Measurements from ENCODE around the gene EIF3B.

EIF3B gene

DNA sequence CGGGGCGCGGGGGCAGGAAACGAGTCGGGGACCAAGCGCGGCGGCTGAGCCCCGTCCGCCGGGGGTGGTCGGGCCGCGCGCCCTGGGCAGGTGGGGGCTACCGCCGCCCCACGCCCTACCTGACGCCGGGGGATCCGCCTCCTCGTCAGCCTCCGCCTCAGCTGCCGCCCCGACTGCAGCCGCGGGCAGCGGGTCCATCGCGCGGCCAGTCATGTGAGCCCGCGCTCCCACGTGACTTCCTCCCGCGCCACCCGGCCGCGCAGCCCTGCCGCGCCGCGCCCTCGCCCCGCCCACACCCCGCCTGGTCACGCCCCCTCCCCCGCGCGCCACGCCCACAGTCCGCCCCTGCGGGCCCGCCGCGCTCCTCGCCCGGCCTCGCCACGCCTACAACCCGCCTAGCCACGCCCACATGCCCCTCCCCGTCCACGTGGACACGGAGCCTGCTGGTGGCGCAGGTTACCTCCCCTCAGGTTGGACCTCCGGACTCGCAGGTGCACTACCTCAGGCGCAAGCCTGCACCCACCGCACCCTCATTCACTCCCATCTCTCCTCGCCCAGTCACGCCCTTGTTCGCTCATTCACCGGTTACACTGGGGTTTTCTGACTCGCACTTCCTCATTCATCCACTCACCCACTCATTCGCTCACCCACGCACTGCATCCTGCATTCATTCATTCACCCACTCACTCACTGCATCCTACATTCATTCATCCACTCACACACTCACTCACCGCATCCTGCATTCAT is 40.2 kb upstream of the EIF3B start, which contains the start of gene SNX8:
SNX8 (minus strand) TSS at position 233 of the 747 bp plus-strand sequence; CDS start at position 213, 20 bp downstream.
- TF ChIP-seq, protein P1, sequence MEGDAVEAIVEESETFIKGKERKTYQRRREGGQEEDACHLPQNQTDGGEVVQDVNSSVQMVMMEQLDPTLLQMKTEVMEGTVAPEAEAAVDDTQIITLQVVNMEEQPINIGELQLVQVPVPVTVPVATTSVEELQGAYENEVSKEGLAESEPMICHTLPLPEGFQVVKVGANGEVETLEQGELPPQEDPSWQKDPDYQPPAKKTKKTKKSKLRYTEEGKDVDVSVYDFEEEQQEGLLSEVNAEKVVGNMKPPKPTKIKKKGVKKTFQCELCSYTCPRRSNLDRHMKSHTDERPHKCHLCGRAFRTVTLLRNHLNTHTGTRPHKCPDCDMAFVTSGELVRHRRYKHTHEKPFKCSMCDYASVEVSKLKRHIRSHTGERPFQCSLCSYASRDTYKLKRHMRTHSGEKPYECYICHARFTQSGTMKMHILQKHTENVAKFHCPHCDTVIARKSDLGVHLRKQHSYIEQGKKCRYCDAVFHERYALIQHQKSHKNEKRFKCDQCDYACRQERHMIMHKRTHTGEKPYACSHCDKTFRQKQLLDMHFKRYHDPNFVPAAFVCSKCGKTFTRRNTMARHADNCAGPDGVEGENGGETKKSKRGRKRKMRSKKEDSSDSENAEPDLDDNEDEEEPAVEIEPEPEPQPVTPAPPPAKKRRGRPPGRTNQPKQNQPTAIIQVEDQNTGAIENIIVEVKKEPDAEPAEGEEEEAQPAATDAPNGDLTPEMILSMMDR (IDR thresholded peaks at IDR 0.05; ENCODE audit: low read depth, low read length), result no peak
- H3K4me3 ChIP-seq (ENCODE audit: low read depth, low read length), result peak within 1 kb of the TSS; percentile 82

DNA sequence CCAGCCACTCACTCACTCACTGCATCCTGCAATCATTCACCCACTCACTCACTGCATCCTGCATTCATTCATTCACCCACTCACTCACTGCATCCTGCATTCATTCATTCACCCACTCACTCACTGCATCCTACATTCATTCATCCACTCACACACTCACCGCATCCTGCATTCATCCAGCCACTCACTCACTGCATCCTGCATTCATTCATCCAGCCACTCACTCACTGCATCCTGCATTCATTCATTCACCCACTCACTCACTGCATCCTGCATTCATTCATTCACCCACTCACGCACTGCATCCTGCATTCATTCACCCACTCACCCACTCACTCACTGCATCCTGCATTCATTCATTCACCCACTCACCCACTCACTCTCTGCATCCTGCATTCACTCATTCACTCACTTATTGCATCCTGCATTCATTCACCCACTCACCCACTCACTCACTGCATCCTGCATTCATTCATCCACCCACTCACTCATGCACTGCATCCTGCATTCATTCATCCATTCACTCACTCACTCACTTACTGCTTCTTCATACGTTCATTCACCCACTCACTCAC is 39.6 kb upstream of the EIF3B start:
- peak overlapping the region; percentile 82 for H3K4me3 ChIP-seq (ENCODE audit: low read depth, low read length)

DNA sequence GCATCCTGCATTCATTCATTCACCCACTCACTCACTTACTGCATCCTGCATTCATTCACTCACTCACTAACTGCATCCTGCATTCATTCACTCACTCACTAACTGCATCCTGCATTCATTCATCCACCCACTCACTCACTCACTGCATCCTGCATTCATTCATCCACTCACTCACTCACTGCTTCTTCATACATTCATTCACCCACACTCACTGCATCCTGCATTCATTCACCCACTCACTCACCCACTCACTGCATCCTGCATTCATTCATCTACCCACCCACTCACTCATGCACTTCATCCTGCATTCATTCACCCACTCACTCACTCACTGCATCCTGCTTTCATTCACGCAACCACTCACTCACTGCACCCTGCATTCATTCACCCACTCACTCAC is 38.8 kb upstream of the EIF3B start:
- TF ChIP-seq, protein P1 (IDR thresholded peaks at IDR 0.05; ENCODE audit: low read depth, low read length), result no peak
- no peak overlapping the region for H3K4me3 ChIP-seq (ENCODE audit: low read depth, low read length)

DNA sequence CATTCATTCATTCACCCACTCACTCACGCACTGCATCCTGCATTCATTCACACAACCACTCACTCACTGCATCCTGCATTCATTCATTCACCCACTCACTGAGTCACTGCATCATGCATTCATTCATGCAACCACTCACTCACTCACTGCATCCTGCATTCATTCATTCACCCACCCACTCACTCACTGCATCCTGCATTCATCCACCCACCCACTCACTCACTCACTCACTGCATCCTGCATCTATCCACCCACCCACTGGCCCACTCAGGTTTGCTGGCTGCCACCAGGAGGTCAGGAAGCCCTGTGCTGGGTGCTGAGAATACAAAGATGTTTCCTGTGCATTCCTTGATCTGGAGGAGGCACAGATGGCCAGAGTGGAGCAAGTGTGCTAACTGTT is 38.0 kb upstream of the EIF3B start:
- H3K4me3 ChIP-seq (ENCODE audit: low read depth, low read length), result no peak overlapping the region
- TF ChIP-seq, protein P1 (IDR thresholded peaks at IDR 0.05; ENCODE audit: low read depth, low read length), result no peak

DNA sequence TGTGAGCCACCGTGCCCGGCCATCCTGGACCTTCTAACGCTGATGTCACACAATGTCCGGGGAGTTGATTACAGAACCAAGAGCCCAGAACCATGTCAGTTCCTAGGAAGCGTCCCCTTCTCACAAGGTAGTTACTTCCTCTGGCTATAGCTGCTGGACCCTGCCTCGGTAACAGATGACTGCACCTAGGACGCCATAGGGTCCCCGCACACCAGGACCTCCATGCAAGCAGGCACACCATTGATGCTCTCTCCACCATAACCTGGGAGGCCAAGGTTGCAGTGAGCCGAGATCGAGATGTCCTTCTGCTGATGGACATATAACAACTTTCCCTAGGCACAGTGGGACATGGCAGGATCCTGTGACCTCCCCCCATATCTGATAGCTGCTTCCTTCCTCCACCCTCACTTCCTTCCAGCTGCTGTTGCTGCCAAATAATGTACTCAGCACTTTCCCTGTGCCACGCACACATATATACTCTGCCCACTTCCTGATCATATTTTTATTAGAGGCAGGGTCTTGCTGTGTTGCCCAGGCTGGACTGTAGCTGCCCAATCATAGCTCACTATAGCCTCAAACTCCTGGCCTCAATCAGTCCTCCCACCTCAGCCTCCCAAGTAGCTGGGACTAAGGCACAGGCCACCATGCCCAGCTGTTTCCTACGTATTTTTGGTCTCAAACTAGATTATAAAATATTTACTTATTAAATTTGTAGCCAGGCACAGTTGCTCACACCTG is 36.9 kb upstream of the EIF3B start:
- H3K4me3 ChIP-seq (ENCODE audit: low read depth, low read length), result no peak overlapping the region
- TF ChIP-seq, protein P1 (IDR thresholded peaks at IDR 0.05; ENCODE audit: low read depth, low read length), result no peak

DNA sequence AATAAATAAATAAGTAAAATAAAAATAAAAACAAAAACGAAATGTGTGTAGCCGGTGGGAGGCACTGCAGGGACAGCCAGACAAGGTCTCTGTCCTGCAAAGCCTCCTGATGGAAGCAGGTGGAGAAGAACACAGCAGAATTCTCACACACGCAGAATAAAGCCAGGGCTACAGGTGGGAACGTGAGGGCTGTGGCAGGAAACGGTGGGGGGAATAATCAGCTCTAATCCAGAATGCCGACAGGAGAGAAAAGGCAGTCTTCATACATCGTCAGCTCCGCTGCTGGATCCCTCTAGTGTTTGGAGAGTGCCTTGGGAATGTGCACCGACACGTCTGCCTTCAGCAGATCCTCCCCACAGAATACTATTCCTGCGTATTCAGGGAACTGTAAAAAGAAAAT is 33.6 kb upstream of the EIF3B start:
- no peak overlapping the region for H3K4me3 ChIP-seq (ENCODE audit: low read depth, low read length)
- TF ChIP-seq, protein P1 (IDR thresholded peaks at IDR 0.05; ENCODE audit: low read depth, low read length), result no peak

DNA sequence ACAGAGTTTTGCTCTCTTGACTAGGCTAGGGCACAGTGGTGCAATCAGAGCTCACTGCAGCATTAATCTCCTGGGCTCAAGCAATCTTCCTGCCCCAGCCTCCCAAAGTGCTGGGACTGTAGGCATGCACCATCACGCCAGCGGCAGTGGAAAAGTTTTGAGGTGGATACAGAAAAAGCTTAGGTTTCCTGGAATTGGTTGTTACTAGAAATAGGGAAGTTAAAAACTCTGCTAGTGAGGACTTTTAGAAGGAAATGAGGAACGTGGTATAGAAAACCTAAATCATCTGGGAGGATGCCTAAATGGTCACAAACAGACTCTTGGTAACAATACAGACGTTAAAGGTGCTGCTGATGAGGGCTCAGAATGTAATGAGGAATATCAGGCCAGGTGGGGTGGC is 29.5 kb upstream of the EIF3B start:
- TF ChIP-seq, protein P1 (IDR thresholded peaks at IDR 0.05; ENCODE audit: low read depth, low read length), result no peak

More for the DNA sequence above, 29.5 kb upstream of the EIF3B start:
- H3K4me3 ChIP-seq (ENCODE audit: low read depth, low read length), result no peak overlapping the region
